H9 (cell line): ENCODE measurements around the gene CNDP2. TPM values are rescaled to one million over a fixed set of nuclear protein-coding genes. Genes with fewer than 3 reads are reported as not detected.

Experiments
- DNase-seq: peaks from one replicate; pipeline ENCODE4 v3.0.0-alpha.2; 2017
- H2AFZ ChIP-seq: one replicate; pipeline ENCODE4 v1.6.1; 2013; ENCODE audit warnings: mild to moderate bottlenecking, low read length, control low read depth, moderate library complexity
- H2AK5ac ChIP-seq: 2 replicates; pipeline ENCODE4 v1.6.1; 2013; ENCODE audit warnings: low read length, control low read depth, mixed read lengths; ENCODE audit not compliant: insufficient read length
- H2BK120ac ChIP-seq: one replicate; pipeline ENCODE4 v1.6.1; 2013; ENCODE audit warnings: low read depth, mild to moderate bottlenecking, low read length, control low read depth, inconsistent platforms; ENCODE audit not compliant: poor library complexity, severe bottlenecking
- H2BK12ac ChIP-seq: 2 replicates; pipeline ENCODE4 v1.6.1; 2013; ENCODE audit warnings: low read length, control low read depth, mixed read lengths, low read depth; ENCODE audit not compliant: insufficient read length
- H2BK15ac ChIP-seq: 2 replicates; pipeline ENCODE4 v1.6.1; 2013; ENCODE audit warnings: low read depth, low read length, control low read depth
- H2BK20ac ChIP-seq: one replicate; pipeline ENCODE4 v1.6.1; 2013; ENCODE audit warnings: low read depth, mild to moderate bottlenecking, low read length, control low read depth, inconsistent platforms; ENCODE audit not compliant: poor library complexity, severe bottlenecking
- H2BK5ac ChIP-seq: 2 replicates; pipeline ENCODE4 v1.6.1; 2013; ENCODE audit warnings: low read length, control low read depth, mixed read lengths; ENCODE audit not compliant: insufficient read length
- H3K14ac ChIP-seq: 2 replicates; pipeline ENCODE4 v1.6.1; 2013; ENCODE audit warnings: low read length, control low read depth; ENCODE audit not compliant: insufficient read depth
- H3K18ac ChIP-seq: 2 replicates; pipeline ENCODE4 v1.6.1; 2013; ENCODE audit warnings: low read depth, mild to moderate bottlenecking, mixed read lengths, low read length, control low read depth; ENCODE audit not compliant: insufficient read length
- H3K23ac ChIP-seq: 2 replicates; pipeline ENCODE4 v1.6.1; 2013; ENCODE audit warnings: low read length, control low read depth, mixed read lengths, low read depth; ENCODE audit not compliant: insufficient read length
- H3K23me2 ChIP-seq: 2 replicates; pipeline ENCODE4 v1.6.1; 2013; ENCODE audit warnings: low read depth, mild to moderate bottlenecking, mixed read lengths, low read length, control low read depth; ENCODE audit not compliant: insufficient read length, poor library complexity, severe bottlenecking
- H3K27ac ChIP-seq: 2 replicates; pipeline ENCODE4 v1.5.1; 2013; ENCODE audit warnings: low read length, control low read depth, mixed read lengths, low read depth; ENCODE audit not compliant: insufficient read length
- H3K27me3 ChIP-seq: 2 replicates; pipeline ENCODE4 v1.6.1; 2013; ENCODE audit warnings: low read length, control low read depth, inconsistent platforms; ENCODE audit not compliant: insufficient read depth
- H3K4ac ChIP-seq: 2 replicates; pipeline ENCODE4 v1.6.1; 2013; ENCODE audit warnings: low read depth, mild to moderate bottlenecking, control low read depth, inconsistent platforms, low read length, moderate library complexity
- H3K4me1 ChIP-seq: 2 replicates; pipeline ENCODE4 v1.6.1; 2013; ENCODE audit warnings: low read length, control low read depth, inconsistent platforms; ENCODE audit not compliant: insufficient read depth
- H3K4me2 ChIP-seq: 2 replicates; pipeline ENCODE4 v1.6.1; 2013; ENCODE audit warnings: low read length, control low read depth, mixed read lengths; ENCODE audit not compliant: insufficient read length, insufficient read depth
- H3K56ac ChIP-seq: 2 replicates; pipeline ENCODE4 v1.6.1; 2013; ENCODE audit warnings: low read depth, mild to moderate bottlenecking, mixed read lengths, low read length, control low read depth; ENCODE audit not compliant: insufficient read length
- H3K79me1 ChIP-seq: 2 replicates; pipeline ENCODE4 v1.6.1; 2013; ENCODE audit warnings: low read depth, mild to moderate bottlenecking, moderate library complexity, low read length, control low read depth, inconsistent platforms; ENCODE audit not compliant: insufficient read depth, poor library complexity, severe bottlenecking
- H3K79me2 ChIP-seq: 2 replicates; pipeline ENCODE4 v1.6.1; 2013; ENCODE audit warnings: low read length, control low read depth, inconsistent platforms; ENCODE audit not compliant: insufficient read depth
- H3K9ac ChIP-seq: 2 replicates; pipeline ENCODE4 v1.6.1; 2013; ENCODE audit warnings: low read length, control low read depth, mixed read lengths; ENCODE audit not compliant: insufficient read length; ENCODE audit errors: extremely low read depth
- H3K9me3 ChIP-seq: one replicate; pipeline ENCODE4 v1.6.1; 2013; ENCODE audit warnings: low read depth, low read length, inconsistent platforms; ENCODE audit not compliant: control insufficient read depth
- H3T11ph ChIP-seq: one replicate; pipeline ENCODE4 v1.6.1; 2013; ENCODE audit warnings: mild to moderate bottlenecking, low read length, control low read depth, inconsistent platforms
- H4K20me1 ChIP-seq: one replicate; pipeline ENCODE4 v1.6.1; 2013; ENCODE audit not compliant: control insufficient read depth, insufficient read length, insufficient read depth
- H4K5ac ChIP-seq: 2 replicates; pipeline ENCODE4 v1.6.1; 2013; ENCODE audit warnings: low read depth, mild to moderate bottlenecking, mixed read lengths, low read length, control low read depth; ENCODE audit not compliant: insufficient read length
- H4K8ac ChIP-seq: replicated peaks from 2 replicates; pipeline ENCODE4 v1.6.1; 2013; ENCODE audit warnings: low read length, control low read depth, mixed read lengths, low read depth; ENCODE audit not compliant: insufficient read length
- H4K91ac ChIP-seq: 2 replicates; pipeline ENCODE4 v1.6.1; 2013; ENCODE audit warnings: low read depth, mild to moderate bottlenecking, moderate library complexity, mixed read lengths, low read length, control low read depth; ENCODE audit not compliant: insufficient read length
- H3K27ac Mint-ChIP-seq, 3 experiments: 2 replicates in 2 of 3; 3 replicates in 1 of 3; pipeline ENCODE4 v1.8.0; 2020 to 2021; ENCODE audit warnings: mixed read lengths in 3 of 3, mild to moderate bottlenecking in 1 of 3, moderate library complexity in 1 of 3
- H3K27me3 Mint-ChIP-seq: 2 replicates; pipeline ENCODE4 v1.8.0; 2021; ENCODE audit warnings: low read depth, mild to moderate bottlenecking, moderate library complexity, mixed read lengths
- H3K36me3 Mint-ChIP-seq, 3 experiments: 2 replicates in 2 of 3; 3 replicates in 1 of 3; pipeline ENCODE4 v1.8.0; 2020 to 2021; ENCODE audit warnings: low read depth in 3 of 3, mixed read lengths in 3 of 3; ENCODE audit not compliant: insufficient read depth in 1 of 3
- H3K4me1 Mint-ChIP-seq, 2 experiments: 2 replicates each; pipeline ENCODE4 v1.8.0; 2020; ENCODE audit warnings: mixed read lengths in 2 of 2
- H3K4me3 Mint-ChIP-seq, 2 experiments: 2 replicates in 1 of 2; 3 replicates in 1 of 2; pipeline ENCODE4 v1.8.0; 2020 to 2021; ENCODE audit warnings: mild to moderate bottlenecking in 2 of 2, mixed read lengths in 2 of 2, moderate library complexity in 1 of 2
- H3K9me3 Mint-ChIP-seq, 2 experiments: 2 replicates in 1 of 2; 3 replicates in 1 of 2; pipeline ENCODE4 v1.8.0; 2020; ENCODE audit warnings: mild to moderate bottlenecking in 2 of 2, mixed read lengths in 2 of 2, moderate library complexity in 1 of 2
- WGBS: extraction: QIAGEN DNeasy Blood & Tissue Kit; methylation state at CpG from one replicate; pipeline ENCODE4 v1.1.7; 2013; ENCODE audit warnings: missing lambda C conversion rate, low lambda C conversion rate, mixed read lengths; ENCODE audit not compliant: insufficient read length; ENCODE audit errors: extremely low coverage; 5-methylcytosine and 5-hydroxymethylcytosine counted together
- total RNA-seq: library from RNA; stranded (reverse); gene quantifications from 2 replicates; pipeline ENCODE4 v1.2.1, GENCODE V29; 2021
- TF ChIP-seq, protein P1 (sequence below): fragments of 200-600 bp; sonication (generic); conservative IDR thresholded peaks from 3 replicates; pipeline ENCODE4 v1.8.0; 2021; ENCODE audit warnings: antibody characterized with exemption, mild to moderate bottlenecking

The CNDP2 gene
- total RNA-seq, 1 experiment from 2014 or later, result 212 TPM

DNA sequence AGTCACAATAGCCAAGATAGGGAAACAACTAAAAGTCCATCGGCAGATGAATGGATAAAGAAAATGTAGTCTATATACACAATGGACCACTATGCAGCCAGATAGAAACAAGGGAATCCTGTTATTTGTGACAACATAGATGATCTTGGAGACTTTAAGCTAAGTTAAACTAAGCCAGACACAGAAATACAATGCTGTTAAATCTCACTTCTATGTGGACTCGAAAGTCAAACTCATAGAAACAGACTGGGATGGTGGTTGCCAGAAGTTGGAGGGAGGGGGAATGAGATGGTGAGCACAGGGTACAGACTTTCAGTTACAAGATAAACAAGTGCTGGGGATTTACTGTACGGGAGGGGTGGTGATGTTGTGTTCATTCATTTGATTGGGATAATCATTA lies 32.8 kb downstream of the CNDP2 start:
- Histone ChIP-seq H3K4me2 (no peak overlapping the region), H3K27ac (no peak overlapping the region), H3K4ac (no peak overlapping the region), H4K8ac (no peak overlapping the region), H2AK5ac (no peak overlapping the region), H2BK120ac (no peak overlapping the region), H2BK12ac (no peak overlapping the region), H3K18ac (no peak overlapping the region), H3K56ac (no peak overlapping the region), H4K91ac (no peak overlapping the region), H2AFZ (no peak overlapping the region), H4K20me1 (no peaks in the 10 kb centered on the region), H3K23me2 (peaks cover 2% of the 10 kb centered on the region), H3K79me1 (no peaks in the 10 kb centered on the region), H3K23ac (no peak overlapping the region), H3K4me1 (no peaks in the 10 kb centered on the region), H4K5ac (no peak overlapping the region), H2BK5ac (no peak overlapping the region), H3K14ac (no peak overlapping the region), H3K79me2 (no peaks in the 10 kb centered on the region), H3K9ac (no peak overlapping the region), H3T11ph (no peak overlapping the region), H3K9me3 (no peaks in the 10 kb centered on the region), H2BK15ac (no peak overlapping the region), H3K27me3 (no peaks in the 10 kb centered on the region), H2BK20ac (no peak overlapping the region)
- H3K9me3 Mint-ChIP-seq, result peaks cover 3 to 4% of the 10 kb centered on the region in 2 experiments; a peak in 3 of 5 replicates
- peak overlapping the region in 1 of 3 experiments; percentile 15; a peak in 1 of 7 replicates for H3K27ac Mint-ChIP-seq
- H3K4me1 Mint-ChIP-seq, result 0 out of 4 replicates have a peak, but pooled peaks cover 0 to 2% of the 10 kb centered on the region in 2 experiments
- no CpG with 5 or more reads among the region's 3 CpGs for WGBS
- no peak for DNase-seq
- H3K36me3 Mint-ChIP-seq, result peaks cover 0 to 6% (median 5%) of the 10 kb centered on the region in 3 experiments; a peak in 3 of 7 replicates
- no peak overlapping the region for H3K4me3 Mint-ChIP-seq
- TF ChIP-seq, protein P1, sequence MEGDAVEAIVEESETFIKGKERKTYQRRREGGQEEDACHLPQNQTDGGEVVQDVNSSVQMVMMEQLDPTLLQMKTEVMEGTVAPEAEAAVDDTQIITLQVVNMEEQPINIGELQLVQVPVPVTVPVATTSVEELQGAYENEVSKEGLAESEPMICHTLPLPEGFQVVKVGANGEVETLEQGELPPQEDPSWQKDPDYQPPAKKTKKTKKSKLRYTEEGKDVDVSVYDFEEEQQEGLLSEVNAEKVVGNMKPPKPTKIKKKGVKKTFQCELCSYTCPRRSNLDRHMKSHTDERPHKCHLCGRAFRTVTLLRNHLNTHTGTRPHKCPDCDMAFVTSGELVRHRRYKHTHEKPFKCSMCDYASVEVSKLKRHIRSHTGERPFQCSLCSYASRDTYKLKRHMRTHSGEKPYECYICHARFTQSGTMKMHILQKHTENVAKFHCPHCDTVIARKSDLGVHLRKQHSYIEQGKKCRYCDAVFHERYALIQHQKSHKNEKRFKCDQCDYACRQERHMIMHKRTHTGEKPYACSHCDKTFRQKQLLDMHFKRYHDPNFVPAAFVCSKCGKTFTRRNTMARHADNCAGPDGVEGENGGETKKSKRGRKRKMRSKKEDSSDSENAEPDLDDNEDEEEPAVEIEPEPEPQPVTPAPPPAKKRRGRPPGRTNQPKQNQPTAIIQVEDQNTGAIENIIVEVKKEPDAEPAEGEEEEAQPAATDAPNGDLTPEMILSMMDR, result no peak
- peaks cover 8% of the 10 kb centered on the region for H3K27me3 Mint-ChIP-seq
